ENCODE measurements around the gene PARK7.
"Not testable (repeated sequence)": the region's sequence is repeated elsewhere in the genome, so short reads cannot be mapped to it uniquely, and the experiment has no call there.

The PARK7 gene

DNA sequence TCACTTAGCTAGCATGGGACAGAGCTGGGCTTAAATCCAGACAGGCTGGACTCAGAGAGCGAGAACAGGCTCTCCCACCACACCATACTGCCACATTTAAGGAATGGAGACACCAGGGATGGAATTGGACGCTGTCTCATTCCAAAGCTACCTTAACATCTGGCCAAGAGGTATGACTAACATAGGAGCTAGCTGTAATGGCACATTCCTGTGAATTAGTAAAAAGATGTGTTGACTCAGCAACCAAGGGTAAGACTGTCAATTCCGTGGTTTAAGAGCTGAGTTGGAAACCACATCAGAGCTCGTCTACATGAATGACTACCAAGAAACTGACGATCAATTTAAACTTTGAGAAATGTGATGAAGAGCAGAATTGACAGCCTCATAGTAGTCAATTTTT is 12.6 kb upstream of the PARK7 start:
- DNase-seq: no peak

DNA sequence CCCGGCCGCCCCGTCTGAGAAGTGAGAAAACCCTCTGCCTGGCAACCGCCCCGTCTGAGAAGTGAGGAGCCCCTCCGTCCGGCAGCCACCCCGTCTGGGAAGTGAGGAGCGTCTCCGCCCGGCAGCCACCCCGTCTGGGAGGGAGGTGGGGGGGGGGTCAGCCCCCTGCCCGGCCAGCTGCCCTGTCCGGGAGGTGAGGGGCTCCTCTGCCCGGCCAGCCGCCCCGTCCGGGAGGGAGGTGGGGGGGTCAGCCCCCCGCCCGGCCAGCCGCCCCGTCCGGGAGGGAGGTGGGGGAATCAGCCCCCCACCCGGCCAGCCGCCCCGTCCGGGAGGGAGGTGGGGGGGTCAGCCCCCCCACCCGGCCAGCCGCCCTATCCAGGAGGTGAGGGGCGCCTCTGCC is 8.7 kb upstream of the PARK7 start:
- DNase-seq: not testable (repeated sequence)

DNA sequence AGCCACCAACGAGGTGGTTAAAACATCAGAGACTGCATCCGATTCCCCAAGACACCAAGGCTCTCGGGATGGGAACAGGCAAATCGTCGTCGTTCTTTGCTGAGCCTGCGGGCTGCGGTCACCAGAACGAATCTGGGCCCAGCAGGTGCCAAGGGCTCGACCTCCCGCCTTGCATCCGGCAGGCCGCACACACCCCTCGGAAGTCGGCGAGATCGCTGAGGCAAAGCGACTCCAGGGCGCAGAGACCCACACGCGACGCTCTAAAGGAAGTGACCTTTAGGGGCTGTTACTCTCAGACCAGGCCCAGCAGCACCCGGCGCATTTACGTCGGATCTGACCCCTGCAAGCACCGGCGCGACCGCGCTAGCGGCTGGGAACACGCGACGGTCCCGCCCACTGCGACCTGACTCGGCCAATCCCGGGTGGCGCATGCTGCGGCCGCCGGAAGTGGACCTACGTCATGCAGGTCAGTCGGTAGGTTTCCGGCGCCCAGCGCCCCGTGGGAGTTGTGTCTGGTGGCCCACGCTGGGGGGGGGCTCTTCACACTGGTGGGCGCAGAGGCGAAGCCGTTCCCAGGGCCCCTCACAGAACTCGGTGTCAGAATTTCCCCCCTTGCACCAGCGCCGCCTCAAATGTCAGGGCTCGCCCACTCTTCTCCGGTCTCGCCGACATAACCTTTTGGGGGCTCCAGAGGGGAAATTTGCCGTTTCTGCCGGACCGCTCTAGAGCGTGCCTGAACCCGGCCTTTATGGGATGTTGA is 7.5 kb upstream of the PARK7 start:
- peak; percentile 23 for DNase-seq

DNA sequence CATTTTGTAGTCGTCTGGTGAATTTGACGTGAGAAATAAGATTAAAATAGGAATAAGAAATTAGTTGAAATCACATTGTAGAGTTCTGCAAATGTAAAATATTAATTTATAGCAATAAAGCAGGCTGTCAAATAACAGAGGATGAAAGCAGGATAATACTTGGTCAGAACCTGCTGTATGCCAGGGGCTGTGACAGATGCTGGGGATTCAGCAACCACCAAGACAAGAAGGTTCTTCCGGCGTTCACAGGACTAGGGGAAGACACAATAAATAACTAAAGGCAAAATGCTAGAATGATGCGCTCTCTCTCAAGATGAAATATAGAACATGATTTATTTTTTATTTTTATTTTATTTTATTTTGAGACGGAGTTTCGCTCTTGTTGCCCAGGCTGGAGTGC is 6.8 kb upstream of the PARK7 start:
- DNase-seq: no peak

DNA sequence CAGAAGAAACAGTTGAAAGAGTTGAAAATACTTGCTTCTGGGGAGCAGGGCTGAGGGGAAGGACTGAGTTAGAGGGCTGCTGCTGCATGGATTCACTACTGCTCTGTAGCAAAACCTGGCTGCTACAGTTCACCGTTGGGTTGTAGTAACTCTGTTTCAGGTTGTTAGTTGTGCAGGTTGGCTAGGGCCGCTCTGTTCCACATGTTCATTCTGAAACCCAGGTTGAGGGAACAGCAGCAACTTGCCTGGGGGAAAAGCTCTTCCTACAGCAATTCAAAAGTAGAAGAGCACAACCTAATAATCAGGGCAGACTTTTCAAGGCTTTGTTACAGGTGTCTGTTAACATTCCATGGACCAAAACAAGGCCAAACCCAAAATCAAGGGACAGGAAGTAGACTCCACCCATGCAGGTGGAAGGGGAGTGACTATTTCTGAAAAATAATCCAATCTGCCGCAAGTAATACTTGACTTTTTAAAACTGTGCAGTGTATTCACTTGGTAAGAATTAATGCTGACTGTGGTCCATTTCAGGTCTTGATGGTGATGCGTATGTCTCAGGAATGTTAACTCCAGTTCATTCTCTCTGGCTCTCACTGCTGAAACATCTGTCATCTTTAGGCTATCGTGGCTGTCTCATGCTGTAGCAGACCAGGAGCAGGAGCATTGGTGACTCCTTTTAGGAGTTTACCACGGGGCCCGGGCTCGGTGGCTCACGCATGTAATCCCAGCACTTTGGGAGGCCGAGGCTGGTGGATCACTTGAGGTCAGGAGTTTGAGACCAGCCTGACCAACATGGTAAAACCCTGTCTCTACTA is 5.1 kb upstream of the PARK7 start:
- DNase-seq: no peak

DNA sequence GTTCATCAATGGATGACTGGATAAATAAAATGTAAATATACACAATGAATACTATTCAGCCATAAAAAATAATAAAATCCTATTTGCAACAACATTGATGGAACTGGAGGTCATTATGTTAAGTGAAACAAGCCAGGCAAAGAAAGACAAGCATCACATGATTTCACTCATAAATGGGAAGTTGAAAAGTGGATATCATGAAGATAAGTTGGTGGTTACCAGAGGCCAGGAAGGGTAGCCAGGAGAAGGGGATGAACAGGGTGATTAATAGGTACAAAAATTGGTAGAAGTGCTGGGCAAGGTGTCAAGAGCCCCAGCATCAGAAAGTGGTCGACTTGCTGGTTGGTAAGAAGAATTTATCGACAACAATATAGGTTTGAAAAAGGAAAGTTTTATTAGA is 1.3 kb upstream of the PARK7 start:
- DNase-seq: no peak

DNA sequence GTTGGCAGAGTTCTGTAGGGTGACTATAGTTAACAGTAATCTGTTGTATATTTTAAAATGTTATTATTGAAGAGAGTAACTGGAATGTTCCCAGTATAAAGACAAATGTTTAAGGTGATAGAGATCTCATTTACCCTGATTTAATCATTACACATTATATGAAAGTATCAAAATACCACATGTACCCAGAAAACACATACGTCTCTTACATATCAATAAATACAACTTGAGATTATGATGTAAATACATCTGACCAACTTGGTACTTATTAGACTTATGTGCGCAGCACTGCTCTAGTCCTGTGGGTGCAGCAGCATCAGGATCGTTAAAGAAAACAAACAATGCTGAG is 670 bp upstream of the PARK7 start:
- no peak for DNase-seq

DNA sequence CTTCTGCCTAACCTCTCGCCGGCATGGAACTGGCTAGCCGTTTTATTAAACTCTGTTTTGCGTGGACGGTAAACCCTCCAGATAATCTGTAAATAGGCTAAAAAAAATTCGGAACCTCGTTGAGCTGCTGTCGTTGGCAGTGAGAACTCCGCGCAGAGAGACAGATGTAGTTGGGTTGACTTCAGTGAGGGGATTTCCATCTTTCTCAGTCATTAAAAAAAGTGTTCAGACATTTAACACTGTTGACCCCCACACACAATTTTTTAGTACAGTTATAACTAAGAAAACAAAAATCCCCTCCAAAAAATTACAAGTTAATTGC is 464 bp downstream of the PARK7 start:
- no peak for DNase-seq

DNA sequence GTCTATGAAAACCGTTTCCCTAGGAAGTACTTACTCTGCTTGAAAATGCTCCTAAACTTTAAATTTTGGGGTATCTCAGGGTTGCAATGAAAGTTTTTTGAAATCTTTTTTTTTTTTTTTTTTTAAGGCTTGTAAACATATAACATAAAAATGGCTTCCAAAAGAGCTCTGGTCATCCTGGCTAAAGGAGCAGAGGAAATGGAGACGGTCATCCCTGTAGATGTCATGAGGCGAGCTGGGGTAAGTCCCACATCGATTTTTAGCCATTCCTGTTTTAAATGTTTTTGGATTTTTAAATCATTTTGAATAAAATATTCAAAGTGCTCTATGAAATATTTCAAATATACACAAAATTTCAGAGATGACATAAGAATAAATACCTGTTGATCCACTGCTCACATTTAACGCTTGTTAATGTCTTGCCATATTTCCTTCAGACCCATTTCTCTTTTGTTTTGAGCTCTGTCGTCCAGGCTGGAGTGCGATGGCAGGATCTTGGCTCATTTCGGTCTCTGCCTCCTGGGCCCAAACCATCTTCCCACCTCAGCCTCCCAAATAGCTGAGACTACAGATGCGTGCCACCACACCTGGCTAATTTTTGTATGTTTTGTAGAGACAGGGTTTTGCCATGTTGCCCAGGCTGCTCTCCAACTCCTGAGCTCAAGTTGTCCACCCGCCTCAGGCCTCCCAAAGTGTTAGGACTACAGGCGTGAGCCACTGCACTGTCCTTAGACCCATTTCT is 1.3 kb downstream of the PARK7 start:
- DNase-seq: no peak

DNA sequence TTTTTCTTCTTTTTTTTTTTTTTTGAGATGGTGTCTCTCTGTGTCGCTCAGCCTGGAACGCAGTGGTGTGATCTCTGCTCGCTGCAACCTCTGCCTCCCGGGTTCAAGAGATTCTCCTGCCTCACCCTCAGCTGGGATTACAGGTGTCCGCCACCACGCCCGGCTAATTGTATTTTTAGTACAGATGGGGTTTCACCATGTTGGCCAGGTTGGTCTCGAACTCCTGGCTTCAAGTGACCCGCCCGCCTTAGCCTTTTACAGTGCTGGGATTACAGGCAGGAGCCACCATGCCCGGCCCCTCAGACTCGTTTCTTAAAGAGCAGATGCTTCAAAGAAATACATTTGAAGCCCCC is 1.8 kb downstream of the PARK7 start:
- not testable (repeated sequence) for DNase-seq

DNA sequence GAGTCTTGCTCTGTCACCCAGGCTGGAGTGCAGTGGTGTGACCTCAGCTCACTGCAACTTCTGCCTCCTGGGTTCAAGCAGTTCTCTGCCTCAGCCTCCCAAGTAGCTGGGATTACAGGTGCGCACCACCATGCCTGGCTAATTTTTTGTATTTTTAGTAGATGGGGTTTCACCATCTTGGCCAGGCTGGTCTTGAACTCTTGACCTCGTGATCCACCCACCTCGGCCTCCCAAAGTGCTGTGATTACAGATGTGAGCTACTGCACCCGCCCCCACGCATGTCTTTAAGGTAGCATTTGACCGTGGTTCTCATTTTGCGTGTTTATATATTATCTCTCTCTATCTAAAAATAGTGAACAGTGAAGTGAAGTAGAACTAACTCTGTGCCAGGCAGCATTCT is 2.3 kb downstream of the PARK7 start:
- DNase-seq: not testable (repeated sequence)

DNA sequence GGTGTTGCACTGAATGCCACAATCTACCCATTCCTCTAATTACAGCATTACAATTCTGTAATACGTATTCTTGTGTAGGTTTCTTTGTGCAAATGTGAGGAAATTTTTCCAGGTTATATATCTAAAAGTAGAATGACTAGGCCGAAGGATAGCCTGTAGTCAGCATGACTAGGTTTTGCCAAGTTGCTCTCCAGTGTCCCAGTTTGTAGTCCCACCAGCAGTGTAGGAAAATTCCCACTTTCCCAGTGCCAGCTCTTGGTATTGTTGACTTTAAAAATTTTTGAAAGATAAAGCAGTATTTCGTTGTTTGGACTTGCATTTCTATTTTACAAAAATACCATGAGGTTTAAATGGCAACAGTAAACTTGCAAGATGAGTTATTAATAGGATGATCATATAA is 3.0 kb downstream of the PARK7 start:
- DNase-seq: no peak

DNA sequence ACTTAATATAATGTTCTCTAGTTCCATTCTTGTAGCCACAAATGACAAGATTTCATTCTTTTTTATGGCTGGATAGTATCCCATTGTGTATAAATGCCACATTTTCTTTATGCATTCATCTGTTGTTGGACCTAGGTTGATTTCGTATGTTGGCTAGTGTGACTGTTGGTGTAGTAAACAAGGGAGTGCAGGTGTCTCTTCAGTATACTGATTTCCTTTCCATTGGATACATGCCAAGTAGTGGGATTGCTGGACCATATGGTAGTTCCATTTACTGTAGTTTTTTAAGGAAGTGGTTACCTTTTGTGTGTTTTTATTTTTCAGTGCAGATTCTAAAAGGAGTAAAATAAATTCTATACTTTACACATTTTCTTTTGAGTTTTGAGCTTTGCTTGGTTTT is 5.7 kb downstream of the PARK7 start:
- DNase-seq: no peak

DNA sequence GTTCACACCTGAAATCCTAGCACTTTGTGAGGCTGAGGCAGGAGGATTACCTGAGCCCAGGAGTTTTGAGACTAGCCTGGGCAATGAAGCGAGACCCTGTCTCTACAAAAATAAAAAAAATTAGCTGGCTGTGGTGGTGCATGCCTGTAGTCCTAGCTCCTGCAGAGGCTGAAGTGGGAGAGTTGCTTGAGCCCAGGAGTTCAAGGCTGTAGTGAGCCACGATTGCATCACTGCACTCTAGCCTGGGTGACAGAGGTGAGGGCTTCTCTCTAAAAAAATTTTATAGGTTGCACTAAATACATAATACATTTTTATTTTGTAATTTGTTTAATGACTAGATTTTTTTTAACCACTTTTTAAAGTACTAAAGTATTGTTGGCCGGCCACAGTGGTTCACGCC is 6.1 kb downstream of the PARK7 start:
- DNase-seq: no peak

DNA sequence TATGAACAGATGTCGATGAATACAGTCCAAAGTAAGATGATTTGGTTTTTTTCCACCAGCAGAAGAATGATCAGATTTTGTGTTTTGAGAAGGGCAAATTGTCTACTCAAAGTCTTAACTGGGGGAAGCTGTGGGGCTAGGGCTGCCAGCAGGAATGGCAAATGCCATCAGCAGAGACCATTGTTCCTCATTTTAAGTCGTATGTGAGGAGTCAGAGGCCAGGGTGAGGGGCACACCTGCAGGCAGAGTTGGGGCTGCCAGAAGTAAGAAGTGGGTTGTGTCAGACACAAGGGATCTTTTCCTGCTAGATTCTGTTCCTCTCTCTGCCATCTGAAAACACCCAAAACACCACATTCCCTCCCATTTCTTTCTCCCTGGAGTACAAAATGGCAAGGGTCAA is 8.7 kb downstream of the PARK7 start:
- no peak for DNase-seq

DNA sequence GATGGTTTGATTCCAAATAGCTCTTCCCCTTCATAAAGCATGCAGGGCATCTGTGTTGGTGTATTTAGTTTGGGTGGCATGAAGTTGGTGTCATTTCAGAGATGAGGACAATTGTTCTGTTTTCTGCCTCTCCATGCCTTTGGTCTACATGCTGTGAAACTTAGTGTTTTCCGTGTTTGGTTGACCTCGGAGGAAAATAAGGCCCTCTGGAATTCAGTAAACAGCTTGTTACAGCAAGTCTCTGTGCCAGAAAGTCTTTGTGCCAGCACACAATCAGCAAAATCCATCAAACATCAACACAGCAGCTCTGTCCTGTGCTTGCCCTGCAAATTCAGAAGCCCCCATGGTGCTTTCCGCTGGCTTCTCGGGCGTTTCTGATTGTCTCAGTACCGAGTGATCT is 9.5 kb downstream of the PARK7 start:
- no peak for DNase-seq

DNA sequence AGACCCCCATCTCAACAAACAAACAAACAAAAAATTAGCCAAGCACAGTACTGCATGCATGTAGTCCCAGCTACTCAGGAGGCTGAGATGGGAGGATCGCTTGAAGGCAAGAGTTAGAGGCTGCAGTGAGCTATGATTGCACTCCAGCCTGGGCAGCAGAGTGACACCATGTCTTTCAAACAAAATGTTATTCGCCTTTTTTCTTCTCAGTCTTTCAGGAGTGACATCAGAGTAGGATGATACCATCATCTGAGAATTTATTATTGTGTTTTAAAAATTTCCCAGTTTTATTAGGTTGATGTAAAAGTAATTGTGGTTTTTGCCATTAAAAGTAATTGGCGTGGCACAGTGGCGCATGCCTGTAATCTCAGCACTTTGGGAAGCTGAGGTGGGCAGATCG is 10.8 kb downstream of the PARK7 start:
- no peak for DNase-seq

DNA sequence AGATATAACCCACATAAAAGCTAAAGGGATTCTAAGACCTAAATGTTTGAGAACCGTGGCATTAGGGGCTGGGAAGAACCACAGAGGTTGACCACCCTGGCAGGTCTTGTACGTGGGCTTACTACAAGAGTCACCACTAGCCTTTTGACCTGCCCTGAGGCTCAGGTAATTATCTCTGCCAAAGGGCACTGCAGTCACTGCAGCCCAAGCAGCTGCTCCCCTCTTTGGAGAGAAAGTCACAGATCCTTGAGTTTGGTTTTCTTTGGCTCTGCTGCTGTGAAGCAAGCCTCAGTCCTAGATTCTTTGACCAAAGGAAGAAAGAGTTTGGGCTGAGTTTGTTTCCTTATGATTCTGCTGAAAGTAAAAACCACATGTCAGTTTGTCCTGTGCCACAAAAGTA is 11.6 kb downstream of the PARK7 start:
- DNase-seq: no peak

DNA sequence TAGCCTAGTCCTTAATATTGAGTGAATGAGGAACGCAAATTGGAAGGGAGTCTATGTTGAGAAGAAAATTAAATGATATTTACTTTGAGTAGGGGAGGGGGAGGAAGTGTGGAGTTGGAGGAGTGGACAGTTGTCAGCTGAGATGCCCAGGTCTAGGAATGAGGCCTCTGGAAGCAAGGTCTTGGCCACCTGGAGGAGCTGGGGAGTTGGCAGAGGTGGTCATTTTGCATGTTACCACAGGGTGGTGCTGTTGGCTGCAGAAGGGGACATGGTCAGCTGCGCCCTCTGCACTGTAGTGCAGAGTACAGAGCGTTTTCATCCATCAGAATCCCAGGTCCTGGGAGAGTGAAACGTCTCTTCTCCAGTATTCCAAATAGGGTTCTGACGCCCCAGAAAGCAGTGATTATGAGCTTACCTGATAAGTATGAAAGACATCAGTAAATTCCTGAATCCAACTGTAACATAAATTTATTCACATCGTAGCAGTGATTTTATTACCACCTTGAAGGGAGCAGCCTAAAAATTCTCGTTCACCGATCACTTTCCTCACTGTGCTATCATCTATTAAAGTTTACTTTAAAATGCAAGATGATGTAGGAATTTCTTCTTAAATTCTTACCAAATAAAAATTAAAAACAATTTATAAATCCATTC is 13.8 kb downstream of the PARK7 start:
- no peak for DNase-seq

DNA sequence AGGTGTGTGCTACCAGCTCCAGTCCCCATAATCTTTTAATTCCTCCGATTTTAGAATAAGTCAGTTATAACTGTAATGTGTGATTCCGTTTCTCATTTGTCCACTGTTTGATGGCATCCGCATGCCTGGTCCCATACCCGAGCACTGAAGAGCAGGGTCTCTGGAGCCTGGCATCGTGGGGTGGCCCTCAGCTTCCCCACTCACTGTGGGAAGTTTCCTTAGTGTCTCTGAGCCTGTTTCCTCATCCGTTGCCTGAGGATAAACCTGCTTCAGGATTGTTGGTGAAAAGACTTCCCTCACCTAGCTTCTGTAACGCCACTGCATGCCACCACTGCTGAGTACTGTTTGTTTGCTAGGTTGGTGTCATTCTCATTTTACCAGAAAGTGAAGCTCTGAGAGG is 19.5 kb downstream of the PARK7 start:
- no peak for DNase-seq

DNA sequence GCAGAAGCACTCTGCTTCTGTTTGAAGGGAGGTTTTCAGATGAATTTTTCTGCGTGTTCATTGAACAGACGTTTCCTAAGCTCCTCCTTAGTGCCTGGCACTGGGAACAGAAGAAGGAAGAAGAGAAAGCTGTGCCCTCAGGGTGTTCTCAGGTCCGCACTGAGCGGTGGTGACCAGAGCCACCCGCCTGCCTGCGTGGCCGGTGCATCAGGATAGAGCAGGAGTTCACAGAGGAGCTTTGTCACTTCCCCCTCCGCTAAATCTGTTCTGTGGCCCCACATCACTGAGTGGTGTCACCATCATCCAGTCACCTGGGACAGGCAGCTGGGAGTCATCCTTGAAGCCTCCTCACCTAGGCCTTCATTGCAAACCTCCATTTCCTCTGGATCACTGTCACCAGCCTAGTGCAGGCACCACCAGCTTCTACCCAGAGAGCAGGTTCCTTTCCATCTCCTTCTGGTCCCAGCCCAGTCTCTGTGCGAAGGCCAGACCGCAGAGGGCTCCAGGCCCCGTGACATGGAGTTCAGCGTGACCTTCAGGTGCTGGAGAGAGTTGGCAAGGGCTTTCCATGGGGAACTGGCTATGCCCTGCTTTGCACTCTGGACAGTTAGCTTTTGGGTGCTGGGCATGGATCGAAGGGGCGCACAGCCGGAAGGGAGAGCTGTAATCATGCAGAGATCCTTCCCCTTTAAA is 21.7 kb downstream of the PARK7 start:
- no peak for DNase-seq

DNA sequence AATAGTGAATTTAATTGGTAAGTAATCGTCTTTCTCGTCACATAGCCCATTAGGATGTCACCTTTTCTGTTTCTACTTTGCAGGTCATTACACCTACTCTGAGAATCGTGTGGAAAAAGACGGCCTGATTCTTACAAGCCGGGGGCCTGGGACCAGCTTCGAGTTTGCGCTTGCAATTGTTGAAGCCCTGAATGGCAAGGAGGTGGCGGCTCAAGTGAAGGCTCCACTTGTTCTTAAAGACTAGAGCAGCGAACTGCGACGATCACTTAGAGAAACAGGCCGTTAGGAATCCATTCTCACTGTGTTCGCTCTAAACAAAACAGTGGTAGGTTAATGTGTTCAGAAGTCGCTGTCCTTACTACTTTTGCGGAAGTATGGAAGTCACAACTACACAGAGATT is 23.3 kb downstream of the PARK7 start:
- no peak for DNase-seq

Measured in NCI-H2107 (cell line).